Left lobe of liver (tissue), 2 donors: Measurements from ENCODE around the gene CTDP1. TPM values are rescaled to one million over a fixed set of nuclear protein-coding genes. Genes with fewer than 3 reads are reported as not detected.
A peak's percentile ranks its signal among the peaks of the same experiment; 100 is the strongest.
"Not testable (repeated sequence)": the region's sequence is repeated elsewhere in the genome, so short reads cannot be mapped to it uniquely, and the experiment has no call there.

Experiments
- ATAC-seq: fragments of 200-7000 bp; cut with Tn5 transposase; one replicate; pipeline ENCODE4 v1.9.1; 2020; ENCODE audit warnings: mild to moderate bottlenecking, moderate library complexity
- DNase-seq: peaks from one replicate; pipeline ENCODE4 v3.0.0-alpha.2; 2020; ENCODE audit warnings: low spot score
- total RNA-seq: library from RNA; stranded (reverse); gene quantifications from one replicate; pipeline ENCODE4 v1.2.1, GENCODE V29; 2021
- donor health status: DM: no; HTN: no; CAD: no; lungs with moderate emphysema.
- donor health status: DM: no; HTN: yes; CAD: no.

CTDP1 gene
- total RNA-seq, 1 donor from 2014 or later, result 10.1 TPM

GRCh38 chr18:79680891-79681339 lies 1.3 kb downstream of the CTDP1 start:
- DNase-seq (no peak), ATAC-seq (no peak)

GRCh38 chr18:79681484-79682387 lies 2.1 kb downstream of the CTDP1 start:
- ATAC-seq (no peak), DNase-seq (no peak)

GRCh38 chr18:79682481-79682880 lies 2.9 kb downstream of the CTDP1 start:
- DNase-seq (no peak), ATAC-seq (no peak)

- DNase-seq, result no peak
- no peak for ATAC-seq
Measured at GRCh38 chr18:79682894-79683625, 3.5 kb downstream of the CTDP1 start.

- ATAC-seq, result no peak
Measured at GRCh38 chr18:79683626-79684282, 4.2 kb downstream of the CTDP1 start.

GRCh38 chr18:79684283-79684631 lies 4.7 kb downstream of the CTDP1 start:
- DNase-seq, result no peak
- ATAC-seq, result no peak

More at GRCh38 chr18:79683626-79684282, 4.2 kb downstream of the CTDP1 start:
- no peak for DNase-seq

GRCh38 chr18:79684787-79685186 lies 5.2 kb downstream of the CTDP1 start:
- DNase-seq (no peak), ATAC-seq (peak; percentile 12)

GRCh38 chr18:79685281-79685680 lies 5.7 kb downstream of the CTDP1 start:
- DNase-seq, result no peak
- no peak for ATAC-seq

GRCh38 chr18:79685971-79686370 lies 6.4 kb downstream of the CTDP1 start:
- DNase-seq, result no peak
- ATAC-seq, result no peak

GRCh38 chr18:79687806-79688205 lies 8.2 kb downstream of the CTDP1 start:
- ATAC-seq, result no peak
- DNase-seq, result no peak

GRCh38 chr18:79690071-79690470 lies 10.5 kb downstream of the CTDP1 start:
- DNase-seq, result no peak
- ATAC-seq, result no peak

GRCh38 chr18:79690586-79691482 lies 11.2 kb downstream of the CTDP1 start:
- DNase-seq (no peak), ATAC-seq (no peak)

GRCh38 chr18:79692056-79692455 lies 12.5 kb downstream of the CTDP1 start:
- no peak for DNase-seq
- ATAC-seq, result no peak

GRCh38 chr18:79692886-79693285 lies 13.3 kb downstream of the CTDP1 start:
- DNase-seq, result no peak
- no peak for ATAC-seq

GRCh38 chr18:79693561-79694205 lies 14.1 kb downstream of the CTDP1 start:
- no peak for ATAC-seq
- DNase-seq, result no peak

- DNase-seq, ATAC-seq: not testable (repeated sequence)
Measured at GRCh38 chr18:79694206-79694894, 14.7 kb downstream of the CTDP1 start.

- ATAC-seq (no peak), DNase-seq (no peak)
Measured at GRCh38 chr18:79694895-79695213, 15.3 kb downstream of the CTDP1 start.

- no peak for DNase-seq
Measured at GRCh38 chr18:79695269-79695668, 15.7 kb downstream of the CTDP1 start.

More at GRCh38 chr18:79695269-79695668, 15.7 kb downstream of the CTDP1 start:
- no peak for ATAC-seq
